Neural cell (in vitro differentiated cells): ENCODE results near the gene GLT1D1.
A peak's percentile ranks its signal among the peaks of the same experiment; 100 is the strongest.

Source experiments
- EP300 ChIP-seq: fragments of 450-650 bp; conservative IDR thresholded peaks from 2 replicates; pipeline ENCODE4 v1.6.1; 2014; ENCODE audit warnings: antibody characterized with exemption, mild to moderate bottlenecking, moderate library complexity; ENCODE audit not compliant: poor library complexity, severe bottlenecking
- EZH2 ChIP-seq: fragments of 200-600, 300-800 bp; shearing (Covaris generic), sonication (generic); IDR thresholded peaks from 2 replicates; pipeline ENCODE4 v1.6.1; 2014; ENCODE audit warnings: antibody characterized with exemption, low read length, borderline replicate concordance, mild to moderate bottlenecking; ENCODE audit not compliant: insufficient read depth, poor library complexity, severe bottlenecking
- MXI1 ChIP-seq: fragments of 450-650 bp; conservative IDR thresholded peaks from 2 replicates; pipeline ENCODE4 v1.6.1; 2014; ENCODE audit warnings: antibody characterized with exemption, mild to moderate bottlenecking; ENCODE audit not compliant: poor library complexity, severe bottlenecking
- POLR2AphosphoS5 ChIP-seq: IDR thresholded peaks from 2 replicates; pipeline ENCODE4 v1.6.1; 2012
- RAD21 ChIP-seq: fragments of 450-650 bp; conservative IDR thresholded peaks from 2 replicates; pipeline ENCODE4 v1.6.1; 2014; ENCODE audit warnings: antibody characterized with exemption, mild to moderate bottlenecking, moderate library complexity
- TAF1 ChIP-seq: IDR thresholded peaks from 2 replicates; pipeline ENCODE4 v1.6.1; 2012; ENCODE audit warnings: low read depth
- TF ChIP-seq, protein P1 (sequence below): fragments of 450-650 bp; IDR thresholded peaks from 2 replicates; pipeline ENCODE4 v1.5.1; 2014; ENCODE audit warnings: antibody characterized with exemption, mild to moderate bottlenecking, moderate library complexity; ENCODE audit not compliant: poor library complexity, severe bottlenecking
- TF ChIP-seq, protein P2 (sequence below): IDR thresholded peaks from 2 replicates; pipeline ENCODE4 v1.6.1; 2012; ENCODE audit warnings: borderline replicate concordance

DNA sequence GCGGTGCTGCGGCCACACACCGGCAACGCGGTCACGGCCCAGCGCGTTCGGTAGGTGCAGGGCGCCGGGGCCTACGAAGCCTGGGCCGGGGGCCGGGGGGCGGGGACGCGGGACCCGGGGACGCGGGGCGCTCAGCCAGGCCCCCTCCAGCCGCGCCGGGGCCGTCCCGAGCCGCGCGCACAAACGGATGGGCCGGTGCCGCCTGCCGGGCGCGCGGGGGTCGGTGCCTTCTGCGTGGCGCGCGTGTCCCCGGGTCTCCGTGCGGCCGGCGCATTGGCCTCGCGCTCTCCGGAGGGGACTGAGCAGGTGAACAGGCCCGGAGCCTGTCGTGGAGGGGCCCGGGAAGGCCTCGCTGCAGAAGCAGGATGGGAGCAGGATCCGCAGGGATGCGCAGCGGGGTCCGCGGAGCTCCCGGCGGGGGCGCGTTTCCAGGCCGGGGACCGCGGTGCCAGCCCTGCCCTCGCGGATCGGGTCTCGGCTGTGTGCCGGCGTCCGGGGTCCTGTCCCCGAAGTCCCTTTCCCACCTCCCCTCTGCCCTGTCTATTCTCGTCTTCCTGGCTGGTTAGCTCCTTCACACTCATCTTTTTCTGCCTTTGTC lies 421 bp downstream of the GLT1D1 start:
- TF ChIP-seq, protein P1, sequence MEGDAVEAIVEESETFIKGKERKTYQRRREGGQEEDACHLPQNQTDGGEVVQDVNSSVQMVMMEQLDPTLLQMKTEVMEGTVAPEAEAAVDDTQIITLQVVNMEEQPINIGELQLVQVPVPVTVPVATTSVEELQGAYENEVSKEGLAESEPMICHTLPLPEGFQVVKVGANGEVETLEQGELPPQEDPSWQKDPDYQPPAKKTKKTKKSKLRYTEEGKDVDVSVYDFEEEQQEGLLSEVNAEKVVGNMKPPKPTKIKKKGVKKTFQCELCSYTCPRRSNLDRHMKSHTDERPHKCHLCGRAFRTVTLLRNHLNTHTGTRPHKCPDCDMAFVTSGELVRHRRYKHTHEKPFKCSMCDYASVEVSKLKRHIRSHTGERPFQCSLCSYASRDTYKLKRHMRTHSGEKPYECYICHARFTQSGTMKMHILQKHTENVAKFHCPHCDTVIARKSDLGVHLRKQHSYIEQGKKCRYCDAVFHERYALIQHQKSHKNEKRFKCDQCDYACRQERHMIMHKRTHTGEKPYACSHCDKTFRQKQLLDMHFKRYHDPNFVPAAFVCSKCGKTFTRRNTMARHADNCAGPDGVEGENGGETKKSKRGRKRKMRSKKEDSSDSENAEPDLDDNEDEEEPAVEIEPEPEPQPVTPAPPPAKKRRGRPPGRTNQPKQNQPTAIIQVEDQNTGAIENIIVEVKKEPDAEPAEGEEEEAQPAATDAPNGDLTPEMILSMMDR: no peak
- TF ChIP-seq EZH2 (no peak), POLR2AphosphoS5 (no peak), EP300 (no peak), TAF1 (no peak), RAD21 (no peak), MXI1 (peak; percentile 21)
- TF ChIP-seq, protein P2, sequence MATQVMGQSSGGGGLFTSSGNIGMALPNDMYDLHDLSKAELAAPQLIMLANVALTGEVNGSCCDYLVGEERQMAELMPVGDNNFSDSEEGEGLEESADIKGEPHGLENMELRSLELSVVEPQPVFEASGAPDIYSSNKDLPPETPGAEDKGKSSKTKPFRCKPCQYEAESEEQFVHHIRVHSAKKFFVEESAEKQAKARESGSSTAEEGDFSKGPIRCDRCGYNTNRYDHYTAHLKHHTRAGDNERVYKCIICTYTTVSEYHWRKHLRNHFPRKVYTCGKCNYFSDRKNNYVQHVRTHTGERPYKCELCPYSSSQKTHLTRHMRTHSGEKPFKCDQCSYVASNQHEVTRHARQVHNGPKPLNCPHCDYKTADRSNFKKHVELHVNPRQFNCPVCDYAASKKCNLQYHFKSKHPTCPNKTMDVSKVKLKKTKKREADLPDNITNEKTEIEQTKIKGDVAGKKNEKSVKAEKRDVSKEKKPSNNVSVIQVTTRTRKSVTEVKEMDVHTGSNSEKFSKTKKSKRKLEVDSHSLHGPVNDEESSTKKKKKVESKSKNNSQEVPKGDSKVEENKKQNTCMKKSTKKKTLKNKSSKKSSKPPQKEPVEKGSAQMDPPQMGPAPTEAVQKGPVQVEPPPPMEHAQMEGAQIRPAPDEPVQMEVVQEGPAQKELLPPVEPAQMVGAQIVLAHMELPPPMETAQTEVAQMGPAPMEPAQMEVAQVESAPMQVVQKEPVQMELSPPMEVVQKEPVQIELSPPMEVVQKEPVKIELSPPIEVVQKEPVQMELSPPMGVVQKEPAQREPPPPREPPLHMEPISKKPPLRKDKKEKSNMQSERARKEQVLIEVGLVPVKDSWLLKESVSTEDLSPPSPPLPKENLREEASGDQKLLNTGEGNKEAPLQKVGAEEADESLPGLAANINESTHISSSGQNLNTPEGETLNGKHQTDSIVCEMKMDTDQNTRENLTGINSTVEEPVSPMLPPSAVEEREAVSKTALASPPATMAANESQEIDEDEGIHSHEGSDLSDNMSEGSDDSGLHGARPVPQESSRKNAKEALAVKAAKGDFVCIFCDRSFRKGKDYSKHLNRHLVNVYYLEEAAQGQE: no peak
